ENCODE results near the gene TP53RK. TPM values are rescaled to one million over a fixed set of nuclear protein-coding genes. Genes with fewer than 3 reads are reported as not detected.
A peak's percentile ranks its signal among the peaks of the same experiment; 100 is the strongest.

Gene TP53RK
- total RNA-seq, 1 experiment from 2014 or later: 12.4 TPM

GRCh38 chr20:46642265-46642968 is 46.8 kb downstream of the TP53RK start:
- ChIA-PET CTCF (no interaction called here), POLR2A (no interaction called here)
- no peak for DNase-seq (ENCODE audit: low spot score)
- TF ChIP-seq STAT6 (CRISPR knock-in tag; conservative IDR thresholded peaks at IDR 0.05; ENCODE audit: low read depth) (no peak), ZNF396 (CRISPR knock-in tag; IDR thresholded peaks at IDR 0.05; ENCODE audit: borderline replicate concordance) (no peak), ZNF317 (CRISPR knock-in tag; IDR thresholded peaks at IDR 0.05; ENCODE audit: borderline replicate concordance, low read depth) (no peak), CBFB (CRISPR knock-in tag; IDR thresholded peaks at IDR 0.05; ENCODE audit: low read depth) (no peak), E2F5 (CRISPR knock-in tag; IDR thresholded peaks at IDR 0.05) (no peak), IRF2 (CRISPR knock-in tag; IDR thresholded peaks at IDR 0.05; ENCODE audit: borderline replicate concordance, low read depth) (no peak)
- H3K9me3 Mint-ChIP-seq: no peaks in the 10 kb centered on the region
- peaks cover 14% of the 10 kb centered on the region for H3K4me1 Mint-ChIP-seq
- H3K36me3 Mint-ChIP-seq: no peaks in the 10 kb centered on the region
- H3K4me3 Mint-ChIP-seq: no peak overlapping the region
- H3K27me3 Mint-ChIP-seq (ENCODE audit: low read depth): no peaks in the 10 kb centered on the region; the same call in 1 of the 2 replicates
- no peak overlapping the region for H3K27ac Mint-ChIP-seq
- no peak for ATAC-seq

- Mint-ChIP-seq H3K36me3 (no peaks in the 10 kb centered on the region), H3K4me1 (peaks cover 11% of the 10 kb centered on the region), H3K27ac (no peak overlapping the region), H3K4me3 (no peak overlapping the region), H3K9me3 (no peaks in the 10 kb centered on the region), H3K27me3 (ENCODE audit: low read depth) (no peaks in the 10 kb centered on the region; the same call in 1 of the 2 replicates)
- POLR2A ChIA-PET: no interaction called here
- DNase-seq (ENCODE audit: low spot score): no peak
- TF ChIP-seq GTF2I (CRISPR knock-in tag; conservative IDR thresholded peaks at IDR 0.05): 0 out of 2 replicates have a peak, but pooled peaks have one; percentile 40
- TF ChIP-seq TCF7 (CRISPR knock-in tag; IDR thresholded peaks at IDR 0.05; ENCODE audit: low read depth): no peak
- TF ChIP-seq MAX (CRISPR knock-in tag; IDR thresholded peaks at IDR 0.05): no peak
- TF ChIP-seq ZBTB21 (CRISPR knock-in tag; IDR thresholded peaks at IDR 0.05; ENCODE audit: borderline replicate concordance): no peak
- TF ChIP-seq CREM (CRISPR knock-in tag; IDR thresholded peaks at IDR 0.05): no peak
- no peak for TF ChIP-seq ZNF532 (CRISPR knock-in tag; IDR thresholded peaks at IDR 0.05; ENCODE audit: borderline replicate concordance)
- ATAC-seq: no peak
- CTCF ChIA-PET: no interaction called here
These were observed 47.8 kb downstream of the TP53RK start for GRCh38 chr20:46641424-46641823.
